GM10248 (cell line): ENCODE results near the gene ILF3.
"Not testable (repeated sequence)": the region's sequence is repeated elsewhere in the genome, so short reads cannot be mapped to it uniquely, and the experiment has no call there.

Experiments
- CTCF ChIA-PET: fragments of 300-600 bp; sonication (Branson Sonifier 250); formaldehyde crosslinking; extraction: SDS; loops from one replicate; lab custom pipeline; 2021; ENCODE audit warnings: antibody characterized with exemption; lab: Yijun Ruan, JAX
- POLR2A ChIA-PET: fragments of 350-650 bp; sonication (Branson Sonifier 250); formaldehyde crosslinking; extraction: SDS; loops from one replicate; lab custom pipeline; 2020; ENCODE audit warnings: antibody characterized with exemption; lab: Yijun Ruan, JAX
- DNase-seq: peaks from one replicate; pipeline ENCODE4 v3.0.0; 2012; ENCODE audit errors: extremely low spot score
- CTCF ChIP-seq: IDR thresholded peaks from 2 replicates; pipeline ENCODE4 v1.5.1; 2012; ENCODE audit warnings: mild to moderate bottlenecking, low read depth; ENCODE audit errors: extremely low read depth, missing control alignments, control extremely low read depth

Gene ILF3

DNA sequence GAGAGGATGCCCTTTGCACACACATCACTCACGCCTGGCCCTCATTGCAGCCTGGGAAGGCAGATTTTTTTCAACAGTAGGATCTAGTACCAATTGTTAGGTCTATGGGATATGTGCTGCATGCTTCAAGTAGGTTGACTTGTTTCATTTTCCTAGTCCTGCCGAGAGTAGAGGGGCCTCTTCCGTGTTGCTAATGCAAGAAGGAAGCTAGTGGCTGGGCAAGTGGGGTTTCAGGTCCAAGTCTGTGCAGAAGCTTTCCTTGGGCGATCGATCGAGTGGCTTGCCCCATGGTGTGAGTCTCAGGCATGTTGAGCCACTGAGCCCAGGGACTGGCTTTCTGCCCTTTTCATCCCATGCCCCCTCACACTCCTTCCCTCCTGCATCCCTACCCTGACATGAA is 13.7 kb downstream of the ILF3 start:
- CTCF ChIA-PET = interaction anchor here (1.5 to 2.0 kb wide), 2 partner anchors 23 to 154 kb away, joined by 3 to 5 read pairs; no protein-coding TSS in a partner anchor
- TF ChIP-seq CTCF = no peak
- DNase-seq = no peak
- POLR2A ChIA-PET = interaction anchor here (0.7 kb wide), 1 partner anchor 52 kb away, joined by 5 read pairs; no protein-coding TSS in a partner anchor

- ChIA-PET POLR2A (interaction anchor here (1.1 kb wide), 1 partner anchor 33 kb away, joined by 5 read pairs; no protein-coding TSS in a partner anchor), CTCF (interaction anchor here (1.2 to 2.0 kb wide), 3 partner anchors 14 to 152 kb away, joined by 3 to 5 read pairs (median 3); no protein-coding TSS in a partner anchor)
- TF ChIP-seq CTCF = no peak
- DNase-seq = no peak
Measured at GRCh38 chr19:10669246-10669645, 15.1 kb downstream of the ILF3 start.

DNA sequence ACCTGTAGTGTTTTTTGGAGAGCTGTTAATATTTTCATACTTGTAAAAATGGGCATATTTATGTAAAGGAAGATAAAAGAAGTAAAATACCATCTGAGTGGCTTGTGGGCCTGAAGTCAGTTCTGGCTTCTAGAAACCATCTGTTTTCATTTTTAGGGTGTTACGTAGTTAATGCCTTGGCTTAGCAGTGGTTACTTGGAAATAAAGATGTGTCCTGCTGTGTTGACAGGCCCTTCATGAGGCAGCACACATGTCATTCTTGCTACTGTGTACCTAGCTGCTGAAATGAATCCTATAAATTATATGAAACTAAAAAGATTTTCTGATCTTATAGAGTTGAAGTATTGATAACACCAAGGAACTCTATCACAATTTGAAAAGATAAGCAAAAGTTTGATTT is 16.0 kb downstream of the ILF3 start:
- ChIA-PET POLR2A (interaction anchor here (0.6 kb wide), 1 partner anchor 174 kb away, joined by 4 read pairs; no protein-coding TSS in a partner anchor), CTCF (interaction anchor here (1.0 to 1.9 kb wide), 2 partner anchors 47 to 89 kb away, joined by 4 to 9 read pairs; partner anchors contain the start of gene DNM2)
- no peak for TF ChIP-seq CTCF
- DNase-seq = no peak

DNA sequence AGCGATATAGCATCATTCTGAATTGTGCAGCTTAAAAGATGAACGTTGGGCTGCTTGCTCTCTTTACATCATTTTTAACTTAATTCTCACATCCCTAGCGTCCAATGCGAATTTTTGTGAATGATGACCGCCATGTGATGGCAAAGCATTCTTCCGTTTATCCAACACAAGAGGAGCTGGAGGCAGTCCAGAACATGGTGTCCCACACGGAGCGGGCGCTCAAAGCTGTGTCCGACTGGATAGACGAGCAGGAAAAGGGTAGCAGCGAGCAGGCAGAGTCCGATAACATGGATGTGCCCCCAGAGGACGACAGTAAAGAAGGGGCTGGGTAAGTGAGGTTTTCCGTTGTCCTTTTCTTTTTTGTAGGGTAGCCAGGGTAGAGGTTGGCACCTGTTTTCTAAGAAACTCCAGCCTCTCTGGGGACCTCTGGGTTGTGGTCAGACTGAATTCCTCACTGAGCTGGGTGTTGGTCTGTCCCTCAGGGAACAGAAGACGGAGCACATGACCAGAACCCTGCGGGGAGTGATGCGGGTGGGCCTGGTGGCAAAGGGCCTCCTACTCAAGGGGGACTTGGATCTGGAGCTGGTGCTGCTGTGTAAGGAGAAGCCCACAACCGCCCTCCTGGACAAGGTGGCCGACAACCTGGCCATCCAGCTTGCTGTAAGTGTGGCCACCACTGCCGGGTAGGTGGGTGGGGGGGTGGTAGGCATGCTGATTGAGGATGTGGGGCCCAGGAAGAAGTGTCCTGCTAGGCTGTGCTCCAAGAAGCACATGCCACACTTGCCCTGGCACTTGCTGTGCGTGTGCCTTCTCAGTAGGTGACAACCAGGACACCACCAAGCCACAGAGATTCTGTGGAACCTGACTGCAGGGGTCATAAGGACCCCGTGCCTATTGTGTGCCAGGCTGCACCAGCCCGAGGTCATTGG is 17.0 kb downstream of the ILF3 start:
- TF ChIP-seq CTCF = no peak
- ChIA-PET POLR2A (interaction anchor here (0.6 to 1.0 kb wide), 2 partner anchors 10 to 173 kb away, joined by 3 to 4 read pairs; no protein-coding TSS in a partner anchor), CTCF (interaction anchor here (1.0 to 3.6 kb wide), 6 partner anchors 25 to 99 kb away, joined by 3 to 12 read pairs (median 4); partner anchors contain the start of gene DNM2)
- DNase-seq = no peak

DNA sequence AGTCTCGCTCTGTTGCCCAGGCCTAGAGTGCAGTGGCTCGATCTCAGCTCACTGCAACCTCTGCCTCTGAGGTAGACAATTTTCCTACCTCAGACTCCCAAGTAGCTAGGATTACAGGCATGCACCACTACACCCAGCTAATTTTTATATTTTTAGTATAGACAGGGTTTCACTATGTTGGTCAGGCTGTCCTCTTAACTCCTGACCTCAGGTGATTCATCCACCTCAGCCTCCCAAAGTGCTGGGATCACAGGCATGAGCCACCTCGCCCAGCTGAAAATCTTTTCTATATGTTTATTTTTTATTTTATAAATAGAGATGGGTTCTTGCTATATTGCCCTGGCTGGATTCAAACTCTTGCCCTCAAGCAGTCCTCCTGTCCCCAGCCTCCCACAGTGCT is 17.8 kb downstream of the ILF3 start:
- not testable (repeated sequence) for DNase-seq
- ChIA-PET POLR2A (interaction anchor here (1.0 kb wide), 1 partner anchor 10 kb away, joined by 3 read pairs; no protein-coding TSS in a partner anchor), CTCF (interaction anchor here (1.0 to 3.6 kb wide), 6 partner anchors 26 to 100 kb away, joined by 3 to 12 read pairs (median 4); partner anchors contain the start of gene DNM2)

- POLR2A ChIA-PET, DNase-seq: not testable (repeated sequence)
- CTCF ChIA-PET = interaction anchor here (0.6 to 1.0 kb wide), 2 partner anchors 14 to 24 kb away, joined by 3 read pairs; no protein-coding TSS in a partner anchor
Measured at GRCh38 chr19:10675214-10675613, 21.1 kb downstream of the ILF3 start.

DNA sequence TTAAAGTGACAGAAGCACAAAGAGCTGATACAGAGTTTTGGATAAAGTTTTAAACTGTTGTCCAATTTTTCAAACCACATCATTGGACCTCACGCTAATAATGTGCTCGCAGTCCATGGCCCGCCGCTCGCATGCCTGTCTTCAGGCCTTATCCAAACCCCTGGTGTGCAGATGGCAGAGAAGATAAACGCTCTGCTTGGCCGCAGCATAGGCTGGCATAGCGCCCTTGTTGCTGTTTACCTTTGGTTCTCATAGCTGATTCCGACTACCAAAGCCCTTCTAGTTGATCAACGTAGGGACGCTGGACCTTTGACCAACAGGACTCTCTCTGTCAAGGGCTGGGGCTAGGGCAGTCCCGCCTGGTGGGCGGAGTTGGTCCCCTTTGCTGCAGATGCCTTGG is 23.6 kb downstream of the ILF3 start:
- CTCF ChIA-PET = interaction anchor here (0.8 to 3.5 kb wide), 2 partner anchors 21 to 23 kb away, joined by 3 to 14 read pairs; partner anchors contain the start of gene QTRT1
- DNase-seq = no peak
- no peak for TF ChIP-seq CTCF
- POLR2A ChIA-PET = no interaction called here
